ENCODE measurements around the gene PTS.
"Not testable (repeated sequence)": the region's sequence is repeated elsewhere in the genome, so short reads cannot be mapped to it uniquely, and the experiment has no call there.

Gene PTS

GRCh38 chr11:112185883-112186282, 40.3 kb upstream of the PTS start:
- Mint-ChIP-seq H3K4me3 (no peak overlapping the region), H3K4me1 (no peaks in the 10 kb centered on the region), H3K36me3 (ENCODE audit: low read depth) (no peaks in the 10 kb centered on the region), H3K27me3 (ENCODE audit: low read depth) (no peaks in the 10 kb centered on the region), H3K27ac (no peak overlapping the region), H3K9me3 (peaks cover under 1% of the 10 kb centered on the region)
- TF ChIP-seq, protein P1, sequence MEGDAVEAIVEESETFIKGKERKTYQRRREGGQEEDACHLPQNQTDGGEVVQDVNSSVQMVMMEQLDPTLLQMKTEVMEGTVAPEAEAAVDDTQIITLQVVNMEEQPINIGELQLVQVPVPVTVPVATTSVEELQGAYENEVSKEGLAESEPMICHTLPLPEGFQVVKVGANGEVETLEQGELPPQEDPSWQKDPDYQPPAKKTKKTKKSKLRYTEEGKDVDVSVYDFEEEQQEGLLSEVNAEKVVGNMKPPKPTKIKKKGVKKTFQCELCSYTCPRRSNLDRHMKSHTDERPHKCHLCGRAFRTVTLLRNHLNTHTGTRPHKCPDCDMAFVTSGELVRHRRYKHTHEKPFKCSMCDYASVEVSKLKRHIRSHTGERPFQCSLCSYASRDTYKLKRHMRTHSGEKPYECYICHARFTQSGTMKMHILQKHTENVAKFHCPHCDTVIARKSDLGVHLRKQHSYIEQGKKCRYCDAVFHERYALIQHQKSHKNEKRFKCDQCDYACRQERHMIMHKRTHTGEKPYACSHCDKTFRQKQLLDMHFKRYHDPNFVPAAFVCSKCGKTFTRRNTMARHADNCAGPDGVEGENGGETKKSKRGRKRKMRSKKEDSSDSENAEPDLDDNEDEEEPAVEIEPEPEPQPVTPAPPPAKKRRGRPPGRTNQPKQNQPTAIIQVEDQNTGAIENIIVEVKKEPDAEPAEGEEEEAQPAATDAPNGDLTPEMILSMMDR (IDR thresholded peaks at IDR 0.05; ENCODE audit: unreplicated experiment in 3 of 3), result no peak

DNA sequence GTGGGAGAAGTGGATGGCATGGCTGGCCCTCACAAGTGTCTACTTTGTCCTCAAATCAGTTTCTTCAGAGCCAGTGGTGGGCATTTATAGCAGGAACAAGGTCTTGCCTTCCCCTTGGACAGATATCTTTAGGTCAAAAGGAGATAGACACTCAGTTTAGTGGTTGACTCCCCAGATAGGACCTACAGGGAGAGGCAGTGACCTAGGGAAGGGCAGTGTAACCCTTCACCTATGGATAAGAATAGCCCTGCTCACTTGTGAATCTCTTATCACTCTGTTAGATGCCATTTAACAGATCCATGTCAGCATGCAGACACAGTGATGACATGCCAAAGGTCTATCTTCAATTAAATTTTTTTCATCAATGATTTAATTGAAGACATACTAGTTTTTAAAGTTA, 39.9 kb upstream of the PTS start:
- H3K27me3 Mint-ChIP-seq (ENCODE audit: low read depth), result no peaks in the 10 kb centered on the region
- H3K36me3 Mint-ChIP-seq (ENCODE audit: low read depth), result no peaks in the 10 kb centered on the region
- H3K27ac Mint-ChIP-seq, result no peak overlapping the region
- TF ChIP-seq, protein P1 (IDR thresholded peaks at IDR 0.05; ENCODE audit: unreplicated experiment in 3 of 3), result no peak
- no peaks in the 10 kb centered on the region for H3K4me1 Mint-ChIP-seq
- no peak overlapping the region for H3K4me3 Mint-ChIP-seq
- no peaks in the 10 kb centered on the region for H3K9me3 Mint-ChIP-seq

GRCh38 chr11:112195113-112195512, 31.1 kb upstream of the PTS start:
- not testable (repeated sequence) for H3K36me3 Mint-ChIP-seq (ENCODE audit: low read depth); H3K27ac Mint-ChIP-seq; H3K4me1 Mint-ChIP-seq; H3K27me3 Mint-ChIP-seq (ENCODE audit: low read depth); H3K4me3 Mint-ChIP-seq; H3K9me3 Mint-ChIP-seq

GRCh38 chr11:112195951-112196351, 30.3 kb upstream of the PTS start:
- no peak overlapping the region for H3K27ac Mint-ChIP-seq
- no peaks in the 10 kb centered on the region for H3K4me1 Mint-ChIP-seq
- no peaks in the 10 kb centered on the region for H3K27me3 Mint-ChIP-seq (ENCODE audit: low read depth)
- no peaks in the 10 kb centered on the region for H3K9me3 Mint-ChIP-seq
- TF ChIP-seq, protein P1 (IDR thresholded peaks at IDR 0.05; ENCODE audit: unreplicated experiment in 3 of 3), result no peak
- H3K4me3 Mint-ChIP-seq, result no peak overlapping the region
- no peaks in the 10 kb centered on the region for H3K36me3 Mint-ChIP-seq (ENCODE audit: low read depth)

DNA sequence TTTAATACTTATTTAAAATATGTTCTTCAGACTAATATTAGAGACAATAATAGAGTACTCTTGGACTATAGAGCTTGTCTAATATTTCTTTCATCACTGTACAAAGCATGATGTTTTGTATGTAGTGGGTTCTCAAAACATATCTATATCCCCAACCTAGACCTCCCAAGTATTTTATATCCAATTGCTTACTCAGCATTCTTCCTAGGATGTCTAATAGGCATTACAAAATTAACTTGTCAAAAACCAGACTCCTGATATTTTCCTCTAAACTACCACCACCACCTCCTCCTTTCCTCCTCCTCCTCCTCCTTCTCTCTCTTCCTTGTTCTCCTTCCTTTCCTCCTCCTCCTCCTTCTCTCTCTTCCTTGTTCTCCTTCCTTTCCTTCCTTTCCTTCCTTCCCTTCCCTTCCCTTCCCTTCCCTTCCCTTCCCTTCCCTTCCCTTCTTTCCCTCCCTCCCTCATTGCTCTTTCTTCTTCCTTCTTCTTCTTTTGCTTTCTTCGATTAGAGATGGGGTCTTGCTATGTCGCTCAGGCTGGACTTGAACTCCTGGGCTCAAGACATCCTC, 29.6 kb upstream of the PTS start:
- Mint-ChIP-seq H3K4me1 (no peaks in the 10 kb centered on the region), H3K9me3 (no peaks in the 10 kb centered on the region), H3K27me3 (ENCODE audit: low read depth) (no peaks in the 10 kb centered on the region), H3K36me3 (ENCODE audit: low read depth) (no peaks in the 10 kb centered on the region), H3K4me3 (no peak overlapping the region), H3K27ac (no peak overlapping the region)
- TF ChIP-seq, protein P1 (IDR thresholded peaks at IDR 0.05; ENCODE audit: unreplicated experiment in 3 of 3), result no peak

DNA sequence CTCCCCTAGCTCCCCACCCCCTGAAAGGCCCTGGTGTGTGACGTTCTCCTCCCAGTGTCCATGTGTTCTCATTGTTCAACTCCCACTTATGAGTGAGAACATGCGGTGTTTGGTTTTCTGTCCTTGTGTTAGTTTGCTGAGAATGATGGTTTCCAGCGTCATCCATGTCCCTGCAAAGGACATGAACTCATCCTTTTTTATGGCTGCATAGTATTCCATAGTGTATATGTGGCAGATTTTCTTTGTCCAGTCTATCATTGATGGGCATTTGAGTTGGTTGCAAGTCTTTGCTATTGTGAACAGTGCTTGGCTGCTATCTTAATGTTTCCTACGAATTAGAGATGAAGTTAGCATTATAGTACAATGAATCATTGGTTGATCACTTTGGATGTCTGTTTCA, 27.1 kb upstream of the PTS start:
- not testable (repeated sequence) for H3K27me3 Mint-ChIP-seq (ENCODE audit: low read depth); H3K9me3 Mint-ChIP-seq; H3K36me3 Mint-ChIP-seq (ENCODE audit: low read depth)

DNA sequence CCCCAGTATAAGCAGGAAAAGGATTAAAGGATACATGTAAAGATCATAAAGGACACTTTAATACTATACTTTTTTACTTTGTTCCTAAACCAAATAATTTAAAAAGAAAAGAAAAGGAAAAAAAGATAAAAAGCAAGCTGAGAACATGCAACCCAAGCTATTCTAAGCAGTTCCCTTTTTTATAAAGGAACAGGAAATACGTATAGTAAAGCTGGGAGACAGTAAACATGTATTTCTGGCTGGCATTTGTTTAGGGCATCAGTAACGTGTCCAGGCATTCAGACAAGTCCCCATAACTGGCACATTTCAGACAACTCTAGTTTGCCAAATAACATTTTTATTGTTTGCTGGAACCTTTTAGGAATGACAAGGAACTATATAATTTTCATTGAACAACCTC, 26.0 kb upstream of the PTS start:
- Mint-ChIP-seq H3K9me3 (no peaks in the 10 kb centered on the region), H3K36me3 (ENCODE audit: low read depth) (no peaks in the 10 kb centered on the region), H3K4me1 (no peaks in the 10 kb centered on the region), H3K27me3 (ENCODE audit: low read depth) (no peaks in the 10 kb centered on the region), H3K4me3 (no peak overlapping the region), H3K27ac (no peak overlapping the region)
- TF ChIP-seq, protein P1 (IDR thresholded peaks at IDR 0.05; ENCODE audit: unreplicated experiment in 3 of 3), result no peak

More for the DNA sequence above, 27.1 kb upstream of the PTS start:
- H3K27ac Mint-ChIP-seq, H3K4me3 Mint-ChIP-seq, H3K4me1 Mint-ChIP-seq: not testable (repeated sequence)

Measured in nephron (organoid).